ENCODE data around the gene TTC8.

GRCh38 chr14:88837495-88837894 lies 13.0 kb downstream of the TTC8 start:
- no peak for TF ChIP-seq POLR2A (IDR thresholded peaks at IDR 0.05)
- TF ChIP-seq CTCF (IDR thresholded peaks at IDR 0.05), result no peak
